Measurements from ENCODE around the gene NRXN3. TPM values are rescaled to one million over a fixed set of nuclear protein-coding genes. Genes with fewer than 3 reads are reported as not detected.

The NRXN3 gene
- total and polyA plus RNA-seq, 4 donors: 0.07 to 1.2 (median 0.23) TPM

- H3K4me3 ChIP-seq (ENCODE audit: low read depth in 1 of 3, low read length in 3 of 3): no peak overlapping the region
- no peaks in the 10 kb centered on the region for H3K27me3 ChIP-seq (ENCODE audit: control insufficient read depth in 4 of 4, insufficient read depth in 4 of 4, low read length in 3 of 4)
- H3K36me3 ChIP-seq (ENCODE audit: control insufficient read depth in 4 of 4, insufficient read depth in 3 of 4, low read depth in 1 of 4, low read length in 3 of 4): no peaks in the 10 kb centered on the region
- H3K9ac ChIP-seq (ENCODE audit: low read depth in 1 of 2, low read length in 2 of 2): no peak overlapping the region
- WGBS: 91% methylated on average over 6 of the region's 6 CpGs
- H3K27ac ChIP-seq (ENCODE audit: low read depth in 1 of 2, low read length in 2 of 2): no peak overlapping the region
- no peak for DNase-seq (ENCODE audit: low spot score)
- no peaks in the 10 kb centered on the region for H3K4me1 ChIP-seq (ENCODE audit: control insufficient read depth in 4 of 4, insufficient read depth in 4 of 4, low read length in 3 of 4)
- TF ChIP-seq CTCF (IDR thresholded peaks at IDR 0.05; ENCODE audit: low read depth, low read length, missing input control) (no peak), HNF4G (IDR thresholded peaks at IDR 0.05) (no peak), EGR1 (IDR thresholded peaks at IDR 0.05; ENCODE audit: low read depth in 2 of 2) (no peak), SP1 (IDR thresholded peaks at IDR 0.05) (no peak), YY1 (IDR thresholded peaks at IDR 0.05) (no peak), JUND (IDR thresholded peaks at IDR 0.05) (no peak)
- no peaks in the 10 kb centered on the region for H3K9me3 ChIP-seq (ENCODE audit: control insufficient read depth in 4 of 4, low read length in 3 of 4)
Observed at GRCh38 chr14:79448960-79449359, 1278.8 kb downstream of the NRXN3 start.

GRCh38 chr14:79451601-79452000 is 1281.4 kb downstream of the NRXN3 start:
- Histone ChIP-seq H3K4me3 (ENCODE audit: low read depth in 1 of 3, low read length in 3 of 3) (no peak overlapping the region), H3K27me3 (ENCODE audit: control insufficient read depth in 4 of 4, insufficient read depth in 4 of 4, low read length in 3 of 4) (no peaks in the 10 kb centered on the region), H3K27ac (ENCODE audit: low read depth in 1 of 2, low read length in 2 of 2) (no peak overlapping the region), H3K9ac (ENCODE audit: low read depth in 1 of 2, low read length in 2 of 2) (no peak overlapping the region), H3K4me1 (ENCODE audit: control insufficient read depth in 4 of 4, insufficient read depth in 4 of 4, low read length in 3 of 4) (no peaks in the 10 kb centered on the region), H3K9me3 (ENCODE audit: control insufficient read depth in 4 of 4, low read length in 3 of 4) (no peaks in the 10 kb centered on the region), H3K36me3 (ENCODE audit: control insufficient read depth in 4 of 4, insufficient read depth in 3 of 4, low read depth in 1 of 4, low read length in 3 of 4) (no peaks in the 10 kb centered on the region)
- DNase-seq (ENCODE audit: low spot score): no peak
- TF ChIP-seq MAX (IDR thresholded peaks at IDR 0.05) (no peak), HNF4G (IDR thresholded peaks at IDR 0.05) (no peak), NR2F2 (IDR thresholded peaks at IDR 0.05) (no peak), REST (IDR thresholded peaks at IDR 0.05) (no peak)
- WGBS: 74% methylated on average over 3 of the region's 3 CpGs

- no peak overlapping the region for H3K4me3 ChIP-seq (ENCODE audit: low read depth in 1 of 3, low read length in 3 of 3)
- no peaks in the 10 kb centered on the region for H3K36me3 ChIP-seq (ENCODE audit: control insufficient read depth in 4 of 4, insufficient read depth in 3 of 4, low read depth in 1 of 4, low read length in 3 of 4)
- H3K9me3 ChIP-seq (ENCODE audit: control insufficient read depth in 4 of 4, low read length in 3 of 4): no peaks in the 10 kb centered on the region
- no peaks in the 10 kb centered on the region for H3K27me3 ChIP-seq (ENCODE audit: control insufficient read depth in 4 of 4, insufficient read depth in 4 of 4, low read length in 3 of 4)
- H3K4me1 ChIP-seq (ENCODE audit: control insufficient read depth in 4 of 4, insufficient read depth in 4 of 4, low read length in 3 of 4): no peaks in the 10 kb centered on the region
- 82% methylated on average over 4 of the region's 4 CpGs for WGBS
- no peak for DNase-seq (ENCODE audit: low spot score)
- H3K9ac ChIP-seq (ENCODE audit: low read depth in 1 of 2, low read length in 2 of 2): no peak overlapping the region
- H3K27ac ChIP-seq (ENCODE audit: low read depth in 1 of 2, low read length in 2 of 2): no peak overlapping the region
- TF ChIP-seq RXRA (IDR thresholded peaks at IDR 0.05) (no peak), YY1 (IDR thresholded peaks at IDR 0.05) (no peak), HNF4A (conservative IDR thresholded peaks at IDR 0.05) (no peak), ZBTB33 (IDR thresholded peaks at IDR 0.05) (no peak), TAF1 (conservative IDR thresholded peaks at IDR 0.05) (no peak), CTCF (IDR thresholded peaks at IDR 0.05; ENCODE audit: low read depth, low read length, missing input control) (no peak), FOXA1 (IDR thresholded peaks at IDR 0.05) (no peak), EGR1 (IDR thresholded peaks at IDR 0.05; ENCODE audit: low read depth in 2 of 2) (no peak), SP1 (IDR thresholded peaks at IDR 0.05) (no peak), FOXA2 (IDR thresholded peaks at IDR 0.05) (no peak), RAD21 (IDR thresholded peaks at IDR 0.05) (no peak), NR2F2 (IDR thresholded peaks at IDR 0.05) (no peak), HNF4G (IDR thresholded peaks at IDR 0.05) (no peak), MAX (IDR thresholded peaks at IDR 0.05) (no peak), ATF3 (IDR thresholded peaks at IDR 0.05) (no peak)
Observed at GRCh38 chr14:79453276-79453675, 1283.1 kb downstream of the NRXN3 start.
